ENCODE results near the gene DPYSL3. TPM values are rescaled to one million over a fixed set of nuclear protein-coding genes. Genes with fewer than 3 reads are reported as not detected.

Gene DPYSL3
- total and polyA plus RNA-seq, 2 donors (not counting 3 experiments of a cell fraction or from before 2014, with no cell fraction given) = 80.3 to 146 TPM

- H3K27me3 ChIP-seq (ENCODE audit: control insufficient read depth in 2 of 2, insufficient read depth in 2 of 2, low read length in 2 of 2) = peaks cover 7 to 8% of the 10 kb centered on the region in 2 experiments
- H3K9me3 ChIP-seq (replicated peaks; ENCODE audit: control insufficient read depth, insufficient read depth, low read length) = no peaks in the 10 kb centered on the region
- no peaks in the 10 kb centered on the region for H3K36me3 ChIP-seq (ENCODE audit: control insufficient read depth in 2 of 2, extremely low read depth in 1 of 2, insufficient read depth in 2 of 2, low read length in 2 of 2)
- intact Hi-C loops (cut with micrococcal nuclease) = no loop called here
- dilution Hi-C loops (cut with MboI; ENCODE audit: extremely low pct_ligation_motif_present, low sequenced_read_pairs) = no loop called here
- H3K4me3 ChIP-seq (replicated peaks in 1 of 3; ENCODE audit: insufficient read depth in 1 of 3, low read depth in 1 of 3, low read length in 3 of 3) = no peak overlapping the region
- no peak for DNase-seq (ENCODE audit: low read depth, low spot score)
- no peak for FAIRE-seq
- no peak overlapping the region for H2AFZ ChIP-seq (ENCODE audit: low read depth, low read length)
- no peak for TF ChIP-seq POLR2A (IDR thresholded peaks at IDR 0.05; ENCODE audit: low read depth, low read length)
- TF ChIP-seq CTCF (IDR thresholded peaks at IDR 0.05; ENCODE audit: extremely low read depth in 1 of 2, insufficient read depth in 1 of 2, low read depth in 1 of 2, low read length in 2 of 2) = no peak
- no peak for TF ChIP-seq FOS (IDR thresholded peaks at IDR 0.05; ENCODE audit: borderline replicate concordance, insufficient read depth, low read length)
- TF ChIP-seq MAX (IDR thresholded peaks at IDR 0.05; ENCODE audit: insufficient read depth, insufficient read length) = no peak
- TF ChIP-seq POLR2AphosphoS5 (IDR thresholded peaks at IDR 0.05; ENCODE audit: insufficient read depth, low read depth, low read length) = no peak
- TF ChIP-seq JUN (IDR thresholded peaks at IDR 0.05; ENCODE audit: borderline replicate concordance, insufficient read depth, insufficient read length, low read depth) = no peak
- no peak for TF ChIP-seq MYC (IDR thresholded peaks at IDR 0.05; ENCODE audit: low read depth, low read length)
- TF ChIP-seq GATA2 (IDR thresholded peaks at IDR 0.05; ENCODE audit: insufficient read depth, insufficient read length, low read depth, low read length) = no peak
- no peaks in the 10 kb centered on the region for H3K9me1 ChIP-seq (replicated peaks; ENCODE audit: control insufficient read depth, extremely low read depth, insufficient read depth, low read length)
- no peaks in the 10 kb centered on the region for H3K4me1 ChIP-seq (ENCODE audit: control insufficient read depth, extremely low read depth, insufficient read depth, low read length)
- no peaks in the 10 kb centered on the region for H4K20me1 ChIP-seq (replicated peaks; ENCODE audit: control insufficient read depth, extremely low read depth, insufficient read depth, low read length)
- H3K27ac ChIP-seq (ENCODE audit: insufficient read depth, low read depth, low read length) = no peak overlapping the region
- no peaks in the 10 kb centered on the region for H3K79me2 ChIP-seq (ENCODE audit: control insufficient read depth, insufficient read depth, low read length)
- no TSS peak for BruUV-seq (replicated peaks)
- POLR2A ChIA-PET = no interaction called here
- CTCF ChIA-PET = interaction anchor here (0.6 to 1.9 kb wide), 3 partner anchors 10 to 237 kb away, joined by 3 to 4 read pairs (median 4); no protein-coding TSS in a partner anchor
- no peak overlapping the region for H3K9ac ChIP-seq (replicated peaks; ENCODE audit: extremely low read depth, insufficient read depth, low read length)
- no peak overlapping the region for H3K4me2 ChIP-seq (ENCODE audit: insufficient read depth, low read length)
Measured at GRCh38 chr5:147340941-147341340, 168.9 kb downstream of the DPYSL3 start.

Small RNAs within 50 kb of the gene (small RNA-seq; reads per million reads assigned to genes)
- gene AC011373.1 (ENCODE audit: insufficient read depth, insufficient read length, low read depth, low replicate concordance) = not detected
